ENCODE measurements around the gene POU3F2. TPM values are rescaled to one million over a fixed set of nuclear protein-coding genes. Genes with fewer than 3 reads are reported as not detected.

POU3F2 gene
- total and polyA plus RNA-seq, 9 of the 15 experiments (the other 6 are each of a cell fraction or from before 2014, with no cell fraction given) = 0.08 to 0.46 (median 0.36) TPM

DNA sequence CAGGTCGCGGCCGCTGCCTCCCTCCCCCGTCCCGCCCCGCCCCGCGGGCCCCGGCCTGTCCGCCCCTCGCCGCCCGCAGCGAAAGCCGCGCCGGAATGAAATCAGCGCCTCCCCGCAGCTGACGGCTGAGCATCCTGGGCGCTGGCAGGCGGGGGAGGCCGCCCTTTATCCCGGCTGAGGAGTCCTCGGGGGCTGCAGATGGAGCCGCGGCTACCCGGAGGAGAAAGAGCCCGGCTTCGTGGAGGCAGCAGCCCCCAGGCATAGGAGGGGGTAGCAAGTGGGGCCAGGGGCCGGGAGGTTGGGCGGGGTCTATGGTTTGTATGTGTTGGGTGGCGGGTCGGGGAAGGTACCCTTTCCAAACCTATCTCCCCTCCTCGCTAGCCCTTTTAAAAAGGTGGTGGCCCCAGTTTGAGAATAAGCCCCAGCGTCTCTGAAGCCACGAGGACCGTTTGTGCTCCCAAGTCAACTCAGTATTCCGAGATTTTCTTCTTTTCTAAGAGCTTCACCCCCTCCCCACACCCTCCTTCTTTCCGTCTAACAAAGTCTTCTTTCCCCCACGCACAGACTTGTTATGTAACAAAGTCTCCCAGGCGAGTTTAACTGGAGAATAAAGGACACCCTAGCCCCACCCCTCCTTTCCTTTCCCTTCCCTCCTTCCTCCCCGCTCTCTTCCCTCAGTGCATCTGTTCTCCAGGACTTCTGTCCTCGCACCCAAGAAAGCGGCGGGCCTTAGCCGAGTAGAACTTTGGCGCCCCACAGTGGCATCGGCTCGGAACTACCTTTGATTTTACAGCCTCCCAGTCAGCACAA, 11.0 kb downstream of the POU3F2 start (continued):
- peak; percentile 80 for TF ChIP-seq SMC3 (conservative IDR thresholded peaks at IDR 0.05; ENCODE audit: insufficient read depth, low read depth, low read length)
- TF ChIP-seq CBFA2T2 (conservative IDR thresholded peaks at IDR 0.05) = no peak
- TF ChIP-seq ATF6 (CRISPR knock-in tag; IDR thresholded peaks at IDR 0.05) = no peak
- TF ChIP-seq ZBTB9 (CRISPR knock-in tag; IDR thresholded peaks at IDR 0.05) = no peak
- TF ChIP-seq ARHGAP35 (IDR thresholded peaks at IDR 0.05; ENCODE audit: partially characterized antibody) = no peak
- TF ChIP-seq KLF1 (tag; IDR thresholded peaks at IDR 0.05) = no peak
- no peak for TF ChIP-seq CCNT2 (IDR thresholded peaks at IDR 0.05; ENCODE audit: borderline replicate concordance, extremely low read depth, insufficient read length, low read depth, low read length)
- TF ChIP-seq SMARCA4 (IDR thresholded peaks at IDR 0.05) = no peak
- no peak for TF ChIP-seq TEAD1 (CRISPR knock-in tag; IDR thresholded peaks at IDR 0.05)
- no peak for TF ChIP-seq ERF (CRISPR knock-in tag; IDR thresholded peaks at IDR 0.05)
- no peak for TF ChIP-seq MLX (CRISPR knock-in tag; conservative IDR thresholded peaks at IDR 0.05)
- peak; percentile 80 to 88 (median 84) for TF ChIP-seq CTCF (IDR thresholded peaks at IDR 0.05 in 2 of 3, conservative IDR thresholded peaks at IDR 0.05 in 1 of 3; ENCODE audit: insufficient read depth in 2 of 3, low read depth in 1 of 3, low read length in 3 of 3)
- no peak for TF ChIP-seq SPI1 (IDR thresholded peaks at IDR 0.05; ENCODE audit: borderline replicate concordance, low read depth, low read length)
- TF ChIP-seq, protein P1, sequence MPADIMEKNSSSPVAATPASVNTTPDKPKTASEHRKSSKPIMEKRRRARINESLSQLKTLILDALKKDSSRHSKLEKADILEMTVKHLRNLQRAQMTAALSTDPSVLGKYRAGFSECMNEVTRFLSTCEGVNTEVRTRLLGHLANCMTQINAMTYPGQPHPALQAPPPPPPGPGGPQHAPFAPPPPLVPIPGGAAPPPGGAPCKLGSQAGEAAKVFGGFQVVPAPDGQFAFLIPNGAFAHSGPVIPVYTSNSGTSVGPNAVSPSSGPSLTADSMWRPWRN (IDR thresholded peaks at IDR 0.05; ENCODE audit: low read depth) = no peak
- no peak for TF ChIP-seq FOXA1 (IDR thresholded peaks at IDR 0.05; ENCODE audit: borderline replicate concordance)
- TF ChIP-seq HNRNPH1 (optimal IDR thresholded peaks at IDR 0.05; ENCODE audit: low read depth, low read length) = no peak
- TF ChIP-seq ZC3H11A (IDR thresholded peaks at IDR 0.05; ENCODE audit: low read depth, low read length) = no peak
- TF ChIP-seq ZNF316 (IDR thresholded peaks at IDR 0.05) = no peak
- no peak for TF ChIP-seq ZBTB5 (IDR thresholded peaks at IDR 0.05)
